Left ventricle myocardium superior (tissue), 1 donor: Measurements from ENCODE around the gene FXR2. TPM values are rescaled to one million over a fixed set of nuclear protein-coding genes. Genes with fewer than 3 reads are reported as not detected.

Experiments
- ATAC-seq: fragments of 200-7000 bp; cut with Tn5 transposase; one replicate; pipeline ENCODE4 v1.9.1; 2020; ENCODE audit warnings: mild to moderate bottlenecking, moderate library complexity
- DNase-seq: peaks from one replicate; pipeline ENCODE4 v3.0.0-alpha.2; 2020
- intact Hi-C: fragments of 100-400 bp; cut with micrococcal nuclease; formaldehyde crosslinking; loops from one replicate; pipeline ENCODE4 v1.11.0; 2022
- total RNA-seq: library from RNA; stranded (reverse); fragmentation: NEBNext Ultra II Directional; extraction: Animal tissue kit (Norgen Biotek cat#: 25700); gene quantifications from one replicate; pipeline ENCODE4 v1.2.1, GENCODE V29; 2021
- donor health status: DM: no; HTN: yes; CAD: no; lungs with severe emphysema.

Gene FXR2
- total RNA-seq, 1 donor from 2014 or later = 103 TPM

GRCh38 chr17:7576432-7576937 lies 38.2 kb downstream of the FXR2 start:
- no peak for DNase-seq
- intact Hi-C loops = no loop called here
- no peak for ATAC-seq

GRCh38 chr17:7575959-7576358 lies 38.7 kb downstream of the FXR2 start:
- intact Hi-C loops = no loop called here
- ATAC-seq = no peak
- no peak for DNase-seq

- ATAC-seq (no peak), DNase-seq (no peak)
- intact Hi-C loops = no loop called here
These were observed 39.2 kb downstream of the FXR2 start for GRCh38 chr17:7575481-7575883.

- DNase-seq (no peak), ATAC-seq (no peak)
- intact Hi-C loops = no loop called here
These were observed 40.3 kb downstream of the FXR2 start for GRCh38 chr17:7574176-7574953.

- intact Hi-C loops = no loop called here
- ATAC-seq = peak; percentile 75
- DNase-seq = peak; percentile 92
These were observed 41.2 kb downstream of the FXR2 start for GRCh38 chr17:7573324-7574080.

- ATAC-seq (peak; percentile 93), DNase-seq (peak; percentile 99)
- intact Hi-C loops = no loop called here
These were observed 41.9 kb downstream of the FXR2 start for GRCh38 chr17:7572588-7573323.

- DNase-seq = no peak
- no peak for ATAC-seq
- intact Hi-C loops = no loop called here
These were observed 42.4 kb downstream of the FXR2 start for GRCh38 chr17:7572338-7572587.

GRCh38 chr17:7570351-7570750 lies 44.3 kb downstream of the FXR2 start:
- intact Hi-C loops = no loop called here

GRCh38 chr17:7569571-7569970 lies 45.1 kb downstream of the FXR2 start:
- intact Hi-C loops = no loop called here
- ATAC-seq (no peak), DNase-seq (no peak)

More at GRCh38 chr17:7570351-7570750, 44.3 kb downstream of the FXR2 start:
- ATAC-seq = no peak
- no peak for DNase-seq

- intact Hi-C loops = no loop called here
- DNase-seq = no peak
- no peak for ATAC-seq
These were observed 51.4 kb downstream of the FXR2 start for GRCh38 chr17:7563115-7563869.

- DNase-seq (no peak), ATAC-seq (no peak)
These were observed 52.5 kb downstream of the FXR2 start for GRCh38 chr17:7562208-7562605.

GRCh38 chr17:7561589-7562207 lies 53.0 kb downstream of the FXR2 start, which contains the start of gene SENP3:
TSS of gene SENP3 (plus strand) at chr17:7561919. CDS start at chr17:7563077, 1,158 bp downstream.
- peak; percentile 96 for DNase-seq
- intact Hi-C loops = no loop called here
- ATAC-seq = peak; percentile 86

More at GRCh38 chr17:7562208-7562605, 52.5 kb downstream of the FXR2 start:
- intact Hi-C loops = no loop called here

GRCh38 chr17:7561028-7561575 lies 53.6 kb downstream of the FXR2 start:
- intact Hi-C loops = no loop called here
- ATAC-seq (peak; percentile 75), DNase-seq (peak; percentile 93)

- intact Hi-C loops = no loop called here
- DNase-seq (peak; percentile 74), ATAC-seq (peak; percentile 39)
These were observed 54.3 kb downstream of the FXR2 start for GRCh38 chr17:7560172-7561027.

GRCh38 chr17:7559320-7560171 lies 55.2 kb downstream of the FXR2 start:
- DNase-seq (no peak), ATAC-seq (no peak)

GRCh38 chr17:7558544-7559319 lies 56.0 kb downstream of the FXR2 start, which contains the start of gene TNFSF13:
TSS of gene TNFSF13 (plus strand) at chr17:7558750. CDS start at chr17:7559040, 290 bp downstream.
- DNase-seq = peak; percentile 73
- peak; percentile 21 for ATAC-seq
- intact Hi-C loops = no loop called here

More at GRCh38 chr17:7559320-7560171, 55.2 kb downstream of the FXR2 start:
- intact Hi-C loops = no loop called here
